ENCODE data around the gene MARS1. TPM values are rescaled to one million over a fixed set of nuclear protein-coding genes. Genes with fewer than 3 reads are reported as not detected.
"Not testable (repeated sequence)": the region's sequence is repeated elsewhere in the genome, so short reads cannot be mapped to it uniquely, and the experiment has no call there.

MARS1 gene
- total and polyA plus RNA-seq, 2 donors from 2014 or later, result 62.8 to 158 TPM

- FAIRE-seq, result no peak
- intact Hi-C loops (cut with DNase I), result no loop called here
- Histone ChIP-seq H3K36me3 (ENCODE audit: control insufficient read depth in 2 of 3, insufficient read depth in 3 of 3, low read length in 3 of 3) (peaks cover 4 to 47% (median 26%) of the 10 kb centered on the region in 3 donors), H3K4me1 (ENCODE audit: control insufficient read depth in 2 of 3, insufficient read depth in 2 of 3, low read depth in 1 of 3, low read length in 3 of 3) (no peaks in the 10 kb centered on the region), H3K9ac (ENCODE audit: low read length in 3 of 3) (no peak overlapping the region), H3K9me3 (ENCODE audit: control insufficient read depth in 2 of 3, insufficient read depth in 1 of 3, low read length in 3 of 3) (no peaks in the 10 kb centered on the region), H3K27me3 (ENCODE audit: control insufficient read depth, insufficient read depth, low read length) (no peaks in the 10 kb centered on the region), H3K27ac (ENCODE audit: low read depth in 2 of 2, low read length in 2 of 2) (no peak overlapping the region), H3K4me3 (ENCODE audit: low read length in 3 of 3) (no peak overlapping the region)
- TF ChIP-seq, protein P1, sequence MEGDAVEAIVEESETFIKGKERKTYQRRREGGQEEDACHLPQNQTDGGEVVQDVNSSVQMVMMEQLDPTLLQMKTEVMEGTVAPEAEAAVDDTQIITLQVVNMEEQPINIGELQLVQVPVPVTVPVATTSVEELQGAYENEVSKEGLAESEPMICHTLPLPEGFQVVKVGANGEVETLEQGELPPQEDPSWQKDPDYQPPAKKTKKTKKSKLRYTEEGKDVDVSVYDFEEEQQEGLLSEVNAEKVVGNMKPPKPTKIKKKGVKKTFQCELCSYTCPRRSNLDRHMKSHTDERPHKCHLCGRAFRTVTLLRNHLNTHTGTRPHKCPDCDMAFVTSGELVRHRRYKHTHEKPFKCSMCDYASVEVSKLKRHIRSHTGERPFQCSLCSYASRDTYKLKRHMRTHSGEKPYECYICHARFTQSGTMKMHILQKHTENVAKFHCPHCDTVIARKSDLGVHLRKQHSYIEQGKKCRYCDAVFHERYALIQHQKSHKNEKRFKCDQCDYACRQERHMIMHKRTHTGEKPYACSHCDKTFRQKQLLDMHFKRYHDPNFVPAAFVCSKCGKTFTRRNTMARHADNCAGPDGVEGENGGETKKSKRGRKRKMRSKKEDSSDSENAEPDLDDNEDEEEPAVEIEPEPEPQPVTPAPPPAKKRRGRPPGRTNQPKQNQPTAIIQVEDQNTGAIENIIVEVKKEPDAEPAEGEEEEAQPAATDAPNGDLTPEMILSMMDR (IDR thresholded peaks at IDR 0.05; ENCODE audit: borderline replicate concordance, extremely low read depth, insufficient read depth), result no peak
- no peak for DNase-seq
Observed at GRCh38 chr12:57500213-57500612, 12.3 kb downstream of the MARS1 start.

DNA sequence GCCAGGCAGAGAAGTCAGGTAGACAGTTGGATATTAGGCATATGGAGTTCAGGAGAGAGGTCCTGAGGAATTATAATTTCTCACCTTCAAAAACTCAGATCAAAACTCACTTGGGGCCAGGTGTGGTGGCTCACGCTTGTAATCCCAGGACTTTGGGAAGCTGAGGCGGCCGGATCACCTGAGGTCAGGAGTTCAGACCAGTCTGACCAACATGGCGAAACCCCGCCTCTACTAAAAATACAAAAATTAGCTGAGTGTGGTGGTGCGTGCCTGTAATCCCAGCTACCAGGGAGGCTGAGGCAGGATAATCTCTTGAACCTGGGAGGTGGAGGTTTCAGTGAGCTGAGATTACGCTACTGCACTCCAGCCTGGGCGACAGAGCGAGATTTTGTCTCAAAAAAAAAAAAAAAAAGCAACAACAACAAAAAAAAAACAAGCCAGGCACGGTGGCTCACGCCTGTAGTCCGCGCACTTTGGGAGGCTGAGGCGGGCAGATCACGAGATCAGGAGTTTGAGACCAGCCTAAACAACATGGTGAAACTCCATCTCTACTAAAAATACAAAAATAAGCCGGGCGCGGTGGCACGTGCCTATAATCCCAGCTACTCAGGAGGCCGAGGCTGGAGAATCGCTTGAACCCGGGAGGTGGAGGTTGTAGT is 14.6 kb downstream of the MARS1 start:
- H3K27ac ChIP-seq (ENCODE audit: low read depth in 2 of 2, low read length in 2 of 2); H3K4me3 ChIP-seq (ENCODE audit: low read length in 3 of 3); DNase-seq; H3K9me3 ChIP-seq (ENCODE audit: control insufficient read depth in 2 of 3, insufficient read depth in 1 of 3, low read length in 3 of 3); H3K4me1 ChIP-seq (ENCODE audit: control insufficient read depth in 2 of 3, insufficient read depth in 2 of 3, low read depth in 1 of 3, low read length in 3 of 3); H3K9ac ChIP-seq (ENCODE audit: low read length in 3 of 3); H3K27me3 ChIP-seq (ENCODE audit: control insufficient read depth, insufficient read depth, low read length); intact Hi-C loops (cut with DNase I); FAIRE-seq: not testable (repeated sequence)
- H3K36me3 ChIP-seq (ENCODE audit: control insufficient read depth in 2 of 3, insufficient read depth in 3 of 3, low read length in 3 of 3), result peaks cover 9 to 55% (median 27%) of the 10 kb centered on the region in 3 donors

GRCh38 chr12:57506541-57506940 is 18.7 kb downstream of the MARS1 start:
- H3K9ac ChIP-seq (ENCODE audit: low read length in 3 of 3); H3K9me3 ChIP-seq (ENCODE audit: control insufficient read depth in 2 of 3, insufficient read depth in 1 of 3, low read length in 3 of 3); DNase-seq; H3K4me1 ChIP-seq (ENCODE audit: control insufficient read depth in 2 of 3, insufficient read depth in 2 of 3, low read depth in 1 of 3, low read length in 3 of 3); FAIRE-seq; intact Hi-C loops (cut with DNase I); H3K27ac ChIP-seq (ENCODE audit: low read depth in 2 of 2, low read length in 2 of 2); H3K4me3 ChIP-seq (ENCODE audit: low read length in 3 of 3); H3K27me3 ChIP-seq (ENCODE audit: control insufficient read depth, insufficient read depth, low read length): not testable (repeated sequence)
- peaks cover 6 to 27% (median 9%) of the 10 kb centered on the region in 3 donors for H3K36me3 ChIP-seq (ENCODE audit: control insufficient read depth in 2 of 3, insufficient read depth in 3 of 3, low read length in 3 of 3)

GRCh38 chr12:57507796-57508195 is 19.9 kb downstream of the MARS1 start:
- intact Hi-C loops (cut with DNase I); H3K4me3 ChIP-seq (ENCODE audit: low read length in 3 of 3); FAIRE-seq; H3K27ac ChIP-seq (ENCODE audit: low read depth in 2 of 2, low read length in 2 of 2); H3K9ac ChIP-seq (ENCODE audit: low read length in 3 of 3); H3K27me3 ChIP-seq (ENCODE audit: control insufficient read depth, insufficient read depth, low read length); H3K9me3 ChIP-seq (ENCODE audit: control insufficient read depth in 2 of 3, insufficient read depth in 1 of 3, low read length in 3 of 3); DNase-seq; H3K4me1 ChIP-seq (ENCODE audit: control insufficient read depth in 2 of 3, insufficient read depth in 2 of 3, low read depth in 1 of 3, low read length in 3 of 3): not testable (repeated sequence)
- peaks cover 10 to 34% (median 16%) of the 10 kb centered on the region in 3 donors for H3K36me3 ChIP-seq (ENCODE audit: control insufficient read depth in 2 of 3, insufficient read depth in 3 of 3, low read length in 3 of 3)

DNA sequence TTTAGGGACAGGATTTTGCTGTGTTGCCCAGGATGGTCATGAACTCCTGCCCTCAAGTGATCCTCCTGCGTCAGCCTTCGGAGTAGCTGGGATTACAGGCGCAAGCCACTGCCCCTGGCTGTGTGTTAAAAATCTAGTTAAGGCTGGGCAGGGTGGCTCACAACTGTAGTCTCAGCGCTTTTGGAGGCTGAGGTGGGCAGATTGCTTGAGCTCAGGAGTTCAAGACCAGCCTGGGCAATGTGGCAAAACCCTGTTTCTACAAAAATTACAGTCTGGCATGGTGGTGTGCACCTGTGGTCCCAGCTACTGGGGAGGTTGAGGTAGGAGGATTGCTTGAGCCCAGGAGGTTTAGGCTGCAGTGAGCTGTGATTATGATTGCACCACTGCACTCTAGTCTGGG is 23.3 kb downstream of the MARS1 start:
- H3K4me1 ChIP-seq (ENCODE audit: control insufficient read depth in 2 of 3, insufficient read depth in 2 of 3, low read depth in 1 of 3, low read length in 3 of 3), result no peaks in the 10 kb centered on the region
- no peak for DNase-seq
- TF ChIP-seq, protein P1 (IDR thresholded peaks at IDR 0.05; ENCODE audit: borderline replicate concordance, extremely low read depth, insufficient read depth), result no peak
- peaks cover 17 to 43% (median 32%) of the 10 kb centered on the region in 3 donors for H3K36me3 ChIP-seq (ENCODE audit: control insufficient read depth in 2 of 3, insufficient read depth in 3 of 3, low read length in 3 of 3)
- intact Hi-C loops (cut with DNase I), result no loop called here
- no peak for FAIRE-seq
- H3K9ac ChIP-seq (ENCODE audit: low read length in 3 of 3), result no peak overlapping the region
- no peak overlapping the region for H3K4me3 ChIP-seq (ENCODE audit: low read length in 3 of 3)
- H3K9me3 ChIP-seq (ENCODE audit: control insufficient read depth in 2 of 3, insufficient read depth in 1 of 3, low read length in 3 of 3), result no peaks in the 10 kb centered on the region
- H3K27ac ChIP-seq (ENCODE audit: low read depth in 2 of 2, low read length in 2 of 2), result no peak overlapping the region
- H3K27me3 ChIP-seq (ENCODE audit: control insufficient read depth, insufficient read depth, low read length), result no peaks in the 10 kb centered on the region

All from kidney (tissue), 14 donors.